ENCODE data around the gene SRGAP2.
"Not testable (repeated sequence)": the region's sequence is repeated elsewhere in the genome, so short reads cannot be mapped to it uniquely, and the experiment has no call there.

DNA sequence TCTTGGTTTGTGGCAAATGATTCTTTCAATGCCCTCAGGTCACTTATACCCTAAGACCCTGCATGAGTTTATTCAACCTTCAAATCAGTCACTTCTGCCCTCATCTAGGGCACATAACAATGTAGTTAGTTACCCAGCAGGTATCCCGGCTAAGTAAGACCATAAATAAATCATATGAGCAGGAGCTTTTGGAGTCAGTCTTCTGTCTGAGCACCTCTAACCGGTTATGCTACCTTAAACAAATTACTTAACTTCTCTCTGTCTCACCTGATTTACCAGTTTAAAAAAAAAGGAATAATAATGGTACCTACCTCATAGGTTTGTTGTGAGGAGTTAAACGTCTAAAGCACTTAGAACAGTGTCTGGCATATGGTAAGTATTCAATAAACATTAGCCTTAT is 17.6 kb upstream of the SRGAP2 start:
- not testable (repeated sequence) for TF ChIP-seq POLR2A, POLR2AphosphoS5, CTCF (IDR thresholded peaks at IDR 0.05)

Measured in upper lobe of left lung (tissue), 4 donors.